ENCODE data around the gene VTN.
A peak's percentile ranks its signal among the peaks of the same experiment; 100 is the strongest.
"Not testable (repeated sequence)": the region's sequence is repeated elsewhere in the genome, so short reads cannot be mapped to it uniquely, and the experiment has no call there.

The VTN gene

DNA sequence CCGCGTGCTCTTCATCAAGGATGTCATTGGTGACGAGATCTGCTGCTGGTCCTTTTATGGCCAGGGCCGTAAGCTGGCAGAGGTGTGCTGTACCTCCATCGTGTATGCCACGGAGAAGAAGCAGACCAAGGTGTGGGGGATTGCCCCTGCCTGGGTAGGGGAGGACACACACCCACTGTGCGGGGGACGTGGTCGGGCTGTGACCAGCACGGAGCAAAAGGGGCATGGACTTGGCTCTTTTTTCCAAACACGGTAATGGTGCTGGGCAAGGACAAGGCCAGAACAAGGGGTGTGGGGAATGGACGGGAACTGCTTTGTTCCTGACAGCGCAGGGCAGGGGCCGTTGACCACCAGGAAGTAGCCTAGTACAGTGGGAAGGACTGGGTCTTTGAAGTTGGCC lies 27.8 kb downstream of the VTN start:
- no peak for DNase-seq (ENCODE audit: low read depth in 2 of 2)

DNA sequence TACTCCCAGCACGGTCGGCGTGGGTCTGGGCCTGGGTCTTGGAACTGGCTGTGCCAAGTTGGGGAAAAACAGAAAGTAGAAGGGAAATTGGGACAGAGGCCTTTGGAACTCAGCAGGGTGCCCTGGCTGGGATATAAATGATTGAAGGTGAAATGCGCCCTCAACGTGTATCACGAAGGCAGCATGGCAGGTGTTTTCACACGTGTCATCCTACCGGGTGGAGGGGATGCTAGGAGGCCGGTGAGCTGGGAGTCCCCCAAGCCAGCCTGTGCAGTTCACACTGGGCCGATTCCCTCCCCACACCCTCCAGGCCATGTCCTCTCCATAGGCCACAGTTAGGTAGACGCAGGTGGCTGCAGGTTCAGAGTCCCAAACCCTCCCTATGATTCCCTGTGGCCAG lies 28.6 kb downstream of the VTN start:
- no peak for DNase-seq (ENCODE audit: low read depth in 2 of 2)

- no peak for DNase-seq (ENCODE audit: low read depth in 2 of 2)
Measured at GRCh38 chr17:28340374-28340773, 29.7 kb downstream of the VTN start.

DNA sequence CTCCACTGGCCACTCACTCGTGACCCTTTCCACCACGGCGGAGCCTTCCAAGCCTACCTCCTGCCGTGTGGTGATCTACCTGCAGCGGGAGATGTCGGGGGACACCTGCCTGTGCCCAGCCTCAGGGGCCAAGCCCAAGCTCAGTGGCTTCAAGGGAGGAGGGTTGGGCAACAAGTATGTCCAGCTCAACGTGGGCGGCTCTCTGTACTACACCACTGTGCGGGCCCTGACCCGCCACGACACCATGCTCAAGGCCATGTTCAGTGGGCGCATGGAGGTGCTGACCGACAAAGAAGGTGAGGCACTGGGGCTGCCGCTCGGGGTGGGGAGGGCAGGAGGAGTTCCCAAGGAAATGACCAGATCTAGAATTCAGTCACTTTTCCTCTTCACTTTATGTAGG lies 30.7 kb downstream of the VTN start:
- no peak for DNase-seq (ENCODE audit: low read depth in 2 of 2)

GRCh38 chr17:28338769-28339212 lies 31.3 kb downstream of the VTN start:
- DNase-seq (ENCODE audit: low read depth in 2 of 2), result not testable (repeated sequence)

GRCh38 chr17:28338056-28338768 lies 31.9 kb downstream of the VTN start:
- no peak for DNase-seq (ENCODE audit: low read depth in 2 of 2)

DNA sequence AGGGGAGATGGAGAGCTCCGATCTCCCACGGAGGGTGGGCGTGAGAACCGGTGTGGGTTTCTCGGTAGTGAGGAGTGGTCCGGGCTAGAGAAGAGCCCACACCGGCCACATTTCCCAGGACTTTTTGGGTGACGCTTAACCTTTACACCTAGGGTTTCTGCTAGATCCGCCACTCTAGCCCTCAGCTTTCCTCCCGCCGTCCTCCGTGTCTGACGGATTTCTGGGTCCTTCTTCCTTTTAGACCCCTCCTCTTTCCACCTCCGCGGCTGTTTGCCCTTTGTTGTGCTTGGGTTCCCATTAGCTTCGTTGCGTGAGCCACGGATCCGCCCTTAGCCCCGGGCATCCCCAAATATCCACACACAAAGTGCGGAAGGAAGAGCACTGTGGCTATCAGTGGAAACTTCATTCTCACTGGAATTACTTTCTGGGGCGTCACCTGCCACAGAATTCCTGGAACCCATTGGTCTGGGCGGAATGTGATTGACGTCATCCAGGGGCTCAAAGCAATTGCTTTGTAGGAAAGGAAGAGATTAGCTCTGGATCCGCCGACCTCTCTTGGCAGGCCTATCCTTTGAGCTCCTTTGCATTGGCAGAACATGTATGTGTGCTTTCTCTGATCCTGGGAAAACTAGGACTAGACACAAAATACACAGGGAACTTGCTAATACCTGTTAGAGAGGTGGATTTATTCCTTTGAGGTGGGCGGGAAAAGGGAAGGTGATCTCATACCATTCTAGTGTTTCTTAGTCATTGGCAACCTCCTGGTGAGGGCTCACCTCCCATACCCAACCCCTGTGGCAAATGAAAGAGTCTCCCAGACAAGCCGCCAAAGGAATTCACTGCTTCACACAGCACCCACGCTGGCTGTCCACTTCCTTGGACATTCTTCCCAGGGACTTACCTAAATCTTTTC lies 33.9 kb downstream of the VTN start:
- no peak for DNase-seq (ENCODE audit: low read depth in 2 of 2)

GRCh38 chr17:28335201-28335958 lies 34.7 kb downstream of the VTN start, which contains the start of the genes IFT20 and TNFAIP1:
Gene IFT20 (minus strand): TSS chr17:28335472. CDS start chr17:28331985, 3,487 bp downstream.
Gene TNFAIP1 (plus strand): TSS chr17:28335761. CDS start chr17:28339522, 3,761 bp downstream.
- peak; percentile 97 to 99 for DNase-seq (ENCODE audit: low read depth in 2 of 2)

GRCh38 chr17:28334666-28335200 lies 35.4 kb downstream of the VTN start:
- no peak for DNase-seq (ENCODE audit: low read depth in 2 of 2)

- no peak for DNase-seq (ENCODE audit: low read depth in 2 of 2)
Measured at GRCh38 chr17:28334171-28334570, 35.9 kb downstream of the VTN start.

DNA sequence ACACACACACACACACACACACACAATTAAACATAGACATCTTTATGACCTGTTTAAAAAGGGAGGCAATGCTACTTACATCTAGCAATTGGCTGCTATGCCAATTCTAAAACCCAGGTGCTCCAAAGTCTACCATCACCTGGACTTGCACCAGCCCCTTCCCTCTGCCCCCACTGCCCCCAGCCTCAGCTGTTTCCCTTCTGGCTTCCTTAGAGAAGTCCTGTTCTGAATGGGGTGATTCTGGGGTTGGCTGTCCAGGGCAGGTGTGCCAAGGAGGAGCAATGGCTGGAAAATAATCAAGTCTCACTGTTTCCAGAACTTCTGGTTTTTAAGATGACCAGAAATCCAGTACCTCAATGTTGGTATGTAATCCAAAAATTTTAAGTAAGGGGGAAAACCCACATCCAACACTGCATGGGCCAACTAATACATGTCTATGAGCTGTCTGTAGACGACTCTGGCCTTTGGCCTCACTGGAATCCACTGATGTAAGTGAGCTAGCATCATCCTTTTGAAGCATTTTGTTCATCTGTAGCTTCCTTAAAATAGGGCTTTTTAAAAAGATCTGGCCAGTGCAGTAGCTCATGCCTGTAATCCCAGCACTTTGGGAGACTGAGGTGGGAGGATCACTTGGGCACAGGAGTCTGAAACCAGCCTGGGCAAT lies 36.9 kb downstream of the VTN start:
- no peak for DNase-seq (ENCODE audit: low read depth in 2 of 2)

GRCh38 chr17:28331891-28332420 lies 38.2 kb downstream of the VTN start:
- DNase-seq (ENCODE audit: low read depth in 2 of 2), result no peak

GRCh38 chr17:28330671-28331070 lies 39.4 kb downstream of the VTN start:
- DNase-seq (ENCODE audit: low read depth in 2 of 2), result no peak

DNA sequence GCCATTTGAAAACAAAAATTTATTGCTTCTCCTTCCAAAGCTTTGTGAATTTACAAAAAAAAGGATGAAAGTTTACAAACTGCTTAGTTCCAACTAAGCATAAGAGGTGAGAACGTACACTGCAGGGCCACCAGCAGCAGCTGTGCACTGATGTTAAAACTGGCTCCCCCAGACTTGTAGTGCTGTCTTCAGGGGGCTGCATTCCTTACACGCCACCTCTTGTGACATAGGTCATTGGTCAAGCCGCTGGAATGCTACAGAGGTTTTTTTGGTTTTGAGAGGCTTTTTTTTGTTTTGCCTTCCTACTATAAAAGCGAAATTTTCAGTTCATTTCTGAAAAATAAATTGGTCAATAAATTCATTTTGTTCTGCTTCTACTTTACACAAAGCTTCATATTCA lies 41.8 kb downstream of the VTN start:
- no peak for DNase-seq (ENCODE audit: low read depth in 2 of 2)

GRCh38 chr17:28327709-28328108 lies 42.4 kb downstream of the VTN start:
- DNase-seq (ENCODE audit: low read depth in 2 of 2), result no peak

GRCh38 chr17:28327031-28327607 lies 43.0 kb downstream of the VTN start:
- no peak for DNase-seq (ENCODE audit: low read depth in 2 of 2)

DNA sequence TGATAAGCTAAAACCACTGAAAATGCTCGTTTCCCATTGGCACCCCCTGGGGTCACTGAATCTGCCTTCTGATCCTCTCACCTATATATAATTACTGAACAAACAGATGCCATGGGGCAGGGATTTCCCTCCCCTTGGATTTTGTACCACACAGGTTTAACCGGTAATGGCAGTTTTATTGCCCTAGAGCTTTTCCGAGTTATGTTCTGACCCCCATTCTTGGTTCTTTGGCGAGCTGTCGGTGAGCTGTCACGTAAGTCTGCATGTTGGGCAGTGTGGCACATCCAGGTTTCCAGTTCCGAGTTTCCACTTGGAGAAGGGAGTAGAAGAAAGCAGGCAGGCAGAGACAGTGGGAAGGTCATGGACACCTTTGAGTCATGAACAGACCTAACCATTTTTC lies 44.0 kb downstream of the VTN start:
- no peak for DNase-seq (ENCODE audit: low read depth in 2 of 2)

DNA sequence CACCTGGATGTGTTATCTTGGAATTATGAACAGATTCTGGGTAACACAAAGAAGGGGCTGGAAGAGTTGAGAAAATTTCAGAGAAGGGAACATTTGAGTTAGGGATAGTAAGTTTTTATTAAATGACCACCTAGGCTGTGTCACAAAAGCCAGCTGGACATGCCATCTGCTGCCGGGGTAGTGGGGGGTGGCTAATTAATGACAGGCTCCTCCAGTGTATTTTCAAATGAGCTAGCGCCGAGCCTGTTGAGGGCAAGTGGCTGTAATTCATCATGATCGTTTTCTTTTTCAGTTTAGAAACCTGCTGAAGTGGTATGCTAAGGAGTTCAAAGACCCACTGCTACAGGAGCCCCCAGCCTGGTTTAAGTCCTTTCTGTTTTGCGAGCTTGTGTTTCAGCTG lies 44.9 kb downstream of the VTN start:
- DNase-seq (ENCODE audit: low read depth in 2 of 2), result no peak

GRCh38 chr17:28324781-28325180 lies 45.3 kb downstream of the VTN start:
- DNase-seq (ENCODE audit: low read depth in 2 of 2), result no peak

DNA sequence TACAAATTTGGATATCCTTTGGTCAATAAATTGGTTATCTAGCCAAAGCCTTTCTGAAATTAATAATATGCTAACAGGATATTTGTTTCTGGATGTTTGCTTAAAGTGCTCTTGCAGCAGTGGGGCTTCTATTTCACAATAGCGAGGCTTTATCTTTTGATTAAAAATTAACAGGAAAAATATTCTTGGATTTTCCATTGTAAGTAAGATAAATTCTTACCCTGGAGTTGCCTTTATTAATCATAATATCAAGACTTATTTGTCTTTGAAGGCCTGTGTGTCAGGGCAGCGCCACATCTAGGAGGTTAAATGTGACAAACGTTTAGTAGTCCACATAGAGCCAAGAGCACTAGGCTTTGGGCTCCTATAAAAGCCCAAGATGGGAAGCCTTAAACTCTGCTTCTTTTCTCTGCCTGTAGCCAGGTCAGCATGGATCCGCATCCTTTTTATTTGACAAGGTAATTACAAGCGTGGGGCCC lies 45.8 kb downstream of the VTN start:
- DNase-seq (ENCODE audit: low read depth in 2 of 2), result no peak
